Mesendoderm (in vitro differentiated cells): ENCODE measurements around the gene RBMS3.
A peak's percentile ranks its signal among the peaks of the same experiment; 100 is the strongest.

Source experiments
- DNase-seq: peaks from one replicate; pipeline ENCODE4 v3.0.0; 2013
- H2AK5ac ChIP-seq: 2 replicates; pipeline ENCODE4 v1.6.1; 2013; ENCODE audit warnings: low read length, inconsistent platforms
- H2BK120ac ChIP-seq: 2 replicates; pipeline ENCODE4 v1.6.1; 2013; ENCODE audit warnings: low read depth, mild to moderate bottlenecking, low read length, moderate library complexity, mixed read lengths
- H2BK15ac ChIP-seq: replicated peaks from 2 replicates; pipeline ENCODE4 v1.6.1; 2013; ENCODE audit warnings: low read depth, mild to moderate bottlenecking, moderate library complexity
- H2BK5ac ChIP-seq: 2 replicates; pipeline ENCODE4 v1.6.1; 2013; ENCODE audit warnings: low read length, inconsistent platforms
- H3K18ac ChIP-seq: 2 replicates; pipeline ENCODE4 v1.6.1; 2013; ENCODE audit warnings: mild to moderate bottlenecking, low read length, mixed read lengths
- H3K23ac ChIP-seq: one replicate; pipeline ENCODE4 v1.6.1; 2013; ENCODE audit warnings: low read length
- H3K27ac ChIP-seq: 2 replicates; pipeline ENCODE4 v1.5.1; 2013; ENCODE audit warnings: low read depth, mild to moderate bottlenecking, inconsistent platforms, low read length, moderate library complexity
- H3K27me3 ChIP-seq: 2 replicates; pipeline ENCODE4 v1.6.1; 2013; ENCODE audit warnings: low read length, control low read depth, mild to moderate bottlenecking, inconsistent platforms; ENCODE audit not compliant: insufficient read depth, poor library complexity
- H3K36me3 ChIP-seq: 2 replicates; pipeline ENCODE4 v1.6.1; 2013; ENCODE audit warnings: low read length, inconsistent platforms; ENCODE audit not compliant: control insufficient read depth, insufficient read depth
- H3K4ac ChIP-seq: one replicate; pipeline ENCODE4 v1.6.1; 2013; ENCODE audit warnings: low read depth, mild to moderate bottlenecking, low read length, moderate library complexity
- H3K4me1 ChIP-seq: 2 replicates; pipeline ENCODE4 v1.6.1; 2013; ENCODE audit warnings: low read depth, low read length, inconsistent platforms; ENCODE audit not compliant: control insufficient read depth
- H3K4me2 ChIP-seq: 2 replicates; pipeline ENCODE4 v1.6.1; 2013; ENCODE audit warnings: low read length
- H3K4me3 ChIP-seq: 2 replicates; pipeline ENCODE4 v1.5.1; 2013; ENCODE audit warnings: mild to moderate bottlenecking, low read length
- H3K56ac ChIP-seq: one replicate; pipeline ENCODE4 v1.6.1; 2013; ENCODE audit warnings: low read length
- H3K79me1 ChIP-seq: 2 replicates; pipeline ENCODE4 v1.6.1; 2013; ENCODE audit warnings: low read length, inconsistent platforms
- H3K79me2 ChIP-seq: 2 replicates; pipeline ENCODE4 v1.6.1; 2013; ENCODE audit warnings: mild to moderate bottlenecking, low read length; ENCODE audit not compliant: control insufficient read depth, insufficient read depth
- H3K9ac ChIP-seq: 2 replicates; pipeline ENCODE4 v1.6.1; 2013; ENCODE audit warnings: low read length, inconsistent platforms
- H4K5ac ChIP-seq: one replicate; pipeline ENCODE4 v1.6.1; 2013; ENCODE audit warnings: low read length
- H4K8ac ChIP-seq: one replicate; pipeline ENCODE4 v1.6.1; 2013; ENCODE audit warnings: low read depth, mild to moderate bottlenecking, control low read depth, low read length, moderate library complexity
- WGBS: extraction: QIAGEN DNeasy Blood & Tissue Kit; methylation state at CpG from one replicate; pipeline ENCODE4 v1.1.7; 2013; ENCODE audit warnings: low lambda C conversion rate, missing lambda C conversion rate; ENCODE audit not compliant: insufficient coverage; ENCODE audit errors: extremely low coverage; 5-methylcytosine and 5-hydroxymethylcytosine counted together

The RBMS3 gene

GRCh38 chr3:29277249-29277648 lies 3.6 kb upstream of the RBMS3 start:
- Histone ChIP-seq H3K4me1 (peaks cover 2% of the 10 kb centered on the region), H4K8ac (no peak overlapping the region), H3K27me3 (no peaks in the 10 kb centered on the region), H3K4me3 (no peak overlapping the region), H4K5ac (no peak overlapping the region), H3K4me2 (no peak overlapping the region), H2BK120ac (no peak overlapping the region), H2AK5ac (no peak overlapping the region), H2BK15ac (no peak overlapping the region), H3K27ac (no peak overlapping the region), H3K4ac (no peak overlapping the region), H3K36me3 (no peaks in the 10 kb centered on the region), H3K18ac (no peak overlapping the region), H3K79me2 (no peaks in the 10 kb centered on the region), H2BK5ac (no peak overlapping the region), H3K23ac (no peak overlapping the region), H3K79me1 (no peaks in the 10 kb centered on the region), H3K56ac (no peak overlapping the region), H3K9ac (no peak overlapping the region)
- WGBS: no CpG with 5 or more reads among the region's 6 CpGs
- DNase-seq: no peak

DNA sequence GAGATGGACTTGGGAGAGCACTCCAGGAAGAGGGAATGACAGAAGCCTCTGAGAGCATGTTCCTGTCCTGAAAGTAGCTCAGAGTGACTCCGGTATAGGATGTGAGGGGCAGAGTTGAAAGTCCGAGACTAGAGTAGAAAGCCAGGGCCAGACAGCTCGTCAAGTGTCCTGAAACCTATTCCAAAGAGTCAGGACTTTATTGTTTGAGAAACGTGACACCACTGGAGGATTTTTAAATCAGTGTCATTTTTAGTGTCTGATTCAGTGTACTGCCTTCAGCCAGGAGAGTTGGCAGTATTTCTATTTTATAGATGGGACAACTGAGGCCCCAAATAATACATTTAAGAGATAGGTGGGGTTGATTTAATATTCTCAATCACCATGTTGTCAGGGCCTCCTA lies 1.6 kb upstream of the RBMS3 start:
- Histone ChIP-seq H4K5ac (no peak overlapping the region), H3K27ac (no peak overlapping the region), H3K9ac (no peak overlapping the region), H3K18ac (no peak overlapping the region), H3K36me3 (no peaks in the 10 kb centered on the region), H3K23ac (no peak overlapping the region), H2AK5ac (no peak overlapping the region), H3K27me3 (no peaks in the 10 kb centered on the region), H2BK5ac (no peak overlapping the region), H3K79me1 (no peaks in the 10 kb centered on the region), H3K4ac (no peak overlapping the region), H4K8ac (no peak overlapping the region), H3K4me2 (no peak overlapping the region), H3K4me3 (no peak overlapping the region), H2BK120ac (no peak overlapping the region), H3K79me2 (no peaks in the 10 kb centered on the region), H3K56ac (no peak overlapping the region), H2BK15ac (no peak overlapping the region), H3K4me1 (peaks cover 2% of the 10 kb centered on the region)
- WGBS: no CpG with 5 or more reads among the region's 4 CpGs
- no peak for DNase-seq

DNA sequence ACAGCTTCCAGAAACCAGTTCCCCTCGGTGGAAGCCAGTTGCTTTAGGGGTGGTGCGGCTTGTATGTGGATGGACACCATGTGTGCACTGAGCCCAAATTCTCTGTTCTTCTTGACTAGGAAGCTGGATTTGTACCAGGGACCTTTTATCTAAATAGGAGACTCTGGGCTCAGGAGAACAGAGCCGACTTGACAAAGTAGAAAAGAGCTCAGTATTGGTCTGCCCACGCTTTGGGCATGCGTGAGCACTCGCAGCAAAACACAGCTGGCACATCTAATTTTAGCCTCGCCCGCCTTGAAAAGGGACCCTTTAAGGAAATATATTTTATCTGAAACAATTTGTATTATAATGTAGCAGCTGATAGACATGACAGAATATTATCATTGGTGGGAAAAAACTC lies 1.1 kb upstream of the RBMS3 start:
- H2BK5ac ChIP-seq: no peak overlapping the region
- no peak overlapping the region for H3K4me3 ChIP-seq
- H3K9ac ChIP-seq: no peak overlapping the region
- H3K27ac ChIP-seq: no peak overlapping the region
- peak overlapping the region; percentile 87 for H3K18ac ChIP-seq
- no peak overlapping the region for H2AK5ac ChIP-seq
- no peaks in the 10 kb centered on the region for H3K79me2 ChIP-seq
- H4K5ac ChIP-seq: no peak overlapping the region
- H4K8ac ChIP-seq: peak overlapping the region; percentile 84
- H3K56ac ChIP-seq: peak overlapping the region; percentile 37
- H3K23ac ChIP-seq: no peak overlapping the region
- H3K4me2 ChIP-seq: no peak overlapping the region
- H3K36me3 ChIP-seq: no peaks in the 10 kb centered on the region
- H3K79me1 ChIP-seq: no peaks in the 10 kb centered on the region
- no peak for DNase-seq
- peak overlapping the region; percentile 97 for H2BK120ac ChIP-seq
- H3K4ac ChIP-seq: no peak overlapping the region
- no CpG with 5 or more reads among the region's 8 CpGs for WGBS
- H3K27me3 ChIP-seq: no peaks in the 10 kb centered on the region
- peak overlapping the region; percentile 96 for H2BK15ac ChIP-seq
- H3K4me1 ChIP-seq: peaks cover 2% of the 10 kb centered on the region

- Histone ChIP-seq H3K79me2 (no peaks in the 10 kb centered on the region), H2BK120ac (peak overlapping the region; percentile 47), H4K8ac (no peak overlapping the region), H3K79me1 (no peaks in the 10 kb centered on the region), H3K4me3 (no peak overlapping the region), H3K27me3 (no peaks in the 10 kb centered on the region), H3K4me2 (peak overlapping the region; percentile 24), H3K36me3 (no peaks in the 10 kb centered on the region), H3K9ac (peak overlapping the region; percentile 51), H4K5ac (no peak overlapping the region), H3K23ac (no peak overlapping the region), H3K56ac (peak overlapping the region; percentile 69), H3K18ac (peak overlapping the region; percentile 77), H3K27ac (peak overlapping the region; percentile 76), H2BK5ac (no peak overlapping the region), H3K4me1 (peaks cover 6% of the 10 kb centered on the region), H2AK5ac (no peak overlapping the region), H3K4ac (peak overlapping the region; percentile 27), H2BK15ac (no peak overlapping the region)
- DNase-seq: peak; percentile 67
- WGBS: no CpG with 5 or more reads among the region's 3 CpGs
Observed at GRCh38 chr3:29281094-29281343, 148 bp downstream of the RBMS3 start.

DNA sequence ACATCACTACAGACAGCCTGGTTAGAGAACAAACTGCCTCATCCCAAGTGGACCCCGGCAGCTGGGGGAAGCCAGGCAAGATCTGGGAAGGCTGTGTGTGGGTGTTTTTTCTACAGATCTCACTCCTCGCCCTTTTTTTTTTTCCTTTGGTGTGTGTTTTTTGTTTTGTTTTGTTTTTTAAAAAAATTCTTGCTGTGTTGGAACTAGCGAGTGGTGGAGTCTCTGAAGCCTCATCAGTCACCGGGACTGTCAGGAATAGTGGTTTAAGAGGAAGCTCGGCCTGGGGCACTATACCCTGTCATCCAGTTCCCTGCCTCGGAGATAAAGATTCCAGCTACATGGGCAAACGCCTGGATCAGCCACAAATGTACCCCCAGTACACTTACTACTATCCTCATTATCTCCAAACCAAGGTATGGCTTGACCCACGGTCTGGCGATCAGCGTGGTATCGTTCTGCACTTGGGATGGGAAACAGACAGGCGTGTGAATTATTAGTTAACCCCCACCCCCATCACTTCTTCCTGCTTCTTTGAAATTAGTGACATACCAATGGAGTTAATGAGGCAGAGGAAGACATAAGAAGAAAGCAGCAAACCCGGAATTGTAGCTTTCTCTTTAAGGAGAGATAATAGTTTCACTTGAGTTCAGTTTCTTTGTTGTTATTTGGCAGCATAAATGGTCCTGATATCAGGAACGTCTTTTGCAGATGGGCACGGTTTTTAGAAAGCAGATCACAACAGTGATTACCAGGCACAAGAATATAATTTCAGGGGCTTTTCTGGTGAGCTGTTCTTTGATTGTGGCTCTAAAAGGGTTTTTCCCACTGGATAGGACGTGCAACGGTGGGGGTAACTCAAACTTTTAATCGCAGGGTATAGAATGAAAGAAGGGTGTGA lies 722 bp downstream of the RBMS3 start:
- Histone ChIP-seq H3K18ac (peak overlapping the region; percentile 94), H3K4ac (peak overlapping the region; percentile 27), H3K4me2 (peak overlapping the region; percentile 25), H3K56ac (peak overlapping the region; percentile 69), H3K23ac (no peak overlapping the region), H3K4me1 (peaks cover 6% of the 10 kb centered on the region), H3K36me3 (no peaks in the 10 kb centered on the region), H3K4me3 (no peak overlapping the region), H3K27me3 (no peaks in the 10 kb centered on the region), H3K79me2 (no peaks in the 10 kb centered on the region), H2BK5ac (no peak overlapping the region), H3K27ac (peak overlapping the region; percentile 68), H3K9ac (peak overlapping the region; percentile 51), H2AK5ac (no peak overlapping the region), H2BK15ac (peak overlapping the region; percentile 96), H3K79me1 (no peaks in the 10 kb centered on the region), H4K5ac (no peak overlapping the region), H2BK120ac (peak overlapping the region; percentile 47), H4K8ac (no peak overlapping the region)
- peak; percentile 70 for DNase-seq
- WGBS: no CpG with 5 or more reads among the region's 18 CpGs
